HG03196 (cell line): ENCODE results near the gene CD80.
A peak's percentile ranks its signal among the peaks of the same experiment; 100 is the strongest.
"Not testable (repeated sequence)": the region's sequence is repeated elsewhere in the genome, so short reads cannot be mapped to it uniquely, and the experiment has no call there.

Source experiments
- ATAC-seq: cut with Tn5 transposase; IDR thresholded peaks from one replicate; pipeline ENCODE4 v1.9.1; 2021; ENCODE audit not compliant: unreplicated experiment

CD80 gene

GRCh38 chr3:119582178-119582577 is 22.8 kb upstream of the CD80 start:
- ATAC-seq, result no peak

GRCh38 chr3:119580067-119580760 is 20.8 kb upstream of the CD80 start:
- peak; percentile 66 for ATAC-seq

DNA sequence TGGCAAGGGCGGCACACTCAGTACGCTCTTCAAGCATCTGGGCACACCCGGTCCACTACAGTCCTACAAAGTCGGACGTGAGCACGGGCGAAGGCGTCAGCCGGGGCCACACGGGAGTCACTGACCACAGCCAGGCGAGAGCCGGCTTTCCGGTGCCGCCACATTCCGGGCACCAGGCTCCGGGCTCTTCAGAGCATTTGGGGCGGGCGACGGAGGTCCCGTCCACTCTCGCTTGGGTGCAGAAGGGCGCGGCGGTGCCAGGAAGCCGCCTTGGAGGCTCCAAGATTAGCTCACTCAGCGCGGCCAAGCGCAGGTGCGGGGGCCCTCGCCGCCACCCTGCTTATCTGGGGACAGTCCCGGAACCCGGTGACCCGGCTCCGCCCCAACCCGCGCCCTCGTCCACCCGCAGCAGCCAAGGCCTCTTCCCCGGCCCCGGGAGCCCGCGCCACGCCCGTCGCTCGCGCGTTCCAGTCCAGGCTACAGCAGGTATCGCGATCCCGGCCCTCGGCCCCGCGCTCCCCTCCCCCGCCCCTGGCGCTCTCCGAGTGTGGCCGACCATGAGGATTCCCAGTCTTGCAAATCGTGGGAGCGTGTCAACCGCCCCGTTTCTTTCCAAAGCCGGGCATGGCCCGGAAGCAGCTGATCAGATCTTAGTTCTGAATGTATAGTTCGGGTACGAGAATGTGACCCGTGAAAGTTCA is 20.1 kb upstream of the CD80 start, which contains the start of gene ADPRH:
ADPRH (plus strand) TSS at position 127 of the 701 bp plus-strand sequence. CDS start 2,678 bp downstream, outside the sequence.
- peak; percentile 58 for ATAC-seq

DNA sequence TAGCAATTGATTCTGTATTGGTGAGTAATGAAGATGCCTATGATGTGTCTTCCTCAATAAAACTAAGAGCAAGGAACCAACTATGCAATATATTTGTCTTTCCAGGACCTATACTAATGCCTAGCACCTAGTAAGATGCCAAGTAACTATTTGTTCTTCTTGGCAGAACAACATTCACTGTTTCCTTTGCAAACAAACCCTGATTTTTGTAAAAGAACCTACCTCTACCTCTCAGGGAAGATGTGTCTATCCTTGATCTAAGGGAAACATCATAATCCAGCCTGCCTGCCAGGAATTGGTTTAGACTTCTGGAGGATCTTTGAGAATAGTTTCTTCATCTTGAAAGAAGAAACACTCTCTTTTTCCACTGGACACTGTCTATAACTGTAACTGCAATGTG is 16.1 kb upstream of the CD80 start:
- ATAC-seq, result no peak

DNA sequence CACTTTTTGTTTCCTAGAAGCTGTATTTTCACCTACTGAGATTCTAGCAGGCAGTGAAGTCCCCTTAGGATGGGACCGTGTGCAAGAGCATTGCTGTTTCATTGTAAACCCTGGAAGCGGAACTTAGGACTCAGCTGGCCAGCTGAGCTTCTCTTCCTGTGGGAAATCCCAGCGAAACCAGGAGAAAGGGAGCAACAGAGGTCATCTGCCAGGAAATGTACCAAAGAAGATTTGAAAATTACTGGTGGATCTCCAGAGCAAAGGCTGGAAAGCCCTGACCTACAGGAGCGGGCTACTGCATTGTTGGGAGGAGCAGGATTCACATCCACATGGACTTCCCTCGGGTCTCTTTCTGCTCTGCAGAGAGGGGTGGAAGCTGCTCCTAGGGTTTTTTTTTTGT is 12.3 kb upstream of the CD80 start:
- ATAC-seq, result no peak

DNA sequence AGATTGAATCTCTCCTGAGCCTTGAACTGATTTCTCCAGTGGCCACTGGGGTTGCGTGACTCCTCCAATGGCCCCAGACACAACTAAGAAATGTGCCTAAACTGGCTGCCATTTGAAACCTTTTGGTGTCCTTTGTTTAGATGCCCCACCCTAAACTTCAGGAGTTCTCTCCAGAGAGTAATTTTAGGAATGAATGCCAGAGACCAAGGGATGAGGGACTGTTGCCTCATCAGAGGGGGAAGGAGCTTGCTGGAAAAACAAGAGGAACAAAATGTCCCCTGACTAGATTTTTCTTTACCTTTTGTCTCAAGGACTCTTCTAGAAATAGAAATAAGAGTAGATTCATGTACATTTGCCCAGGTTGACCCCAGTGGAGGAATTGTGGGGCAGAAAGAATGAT is 11.8 kb upstream of the CD80 start:
- ATAC-seq, result no peak

- ATAC-seq, result no peak
Measured at GRCh38 chr3:119570229-119570628, 10.8 kb upstream of the CD80 start.

GRCh38 chr3:119569156-119569555 is 9.7 kb upstream of the CD80 start:
- no peak for ATAC-seq

- ATAC-seq, result not testable (repeated sequence)
Measured at GRCh38 chr3:119563334-119563733, 3.9 kb upstream of the CD80 start.

DNA sequence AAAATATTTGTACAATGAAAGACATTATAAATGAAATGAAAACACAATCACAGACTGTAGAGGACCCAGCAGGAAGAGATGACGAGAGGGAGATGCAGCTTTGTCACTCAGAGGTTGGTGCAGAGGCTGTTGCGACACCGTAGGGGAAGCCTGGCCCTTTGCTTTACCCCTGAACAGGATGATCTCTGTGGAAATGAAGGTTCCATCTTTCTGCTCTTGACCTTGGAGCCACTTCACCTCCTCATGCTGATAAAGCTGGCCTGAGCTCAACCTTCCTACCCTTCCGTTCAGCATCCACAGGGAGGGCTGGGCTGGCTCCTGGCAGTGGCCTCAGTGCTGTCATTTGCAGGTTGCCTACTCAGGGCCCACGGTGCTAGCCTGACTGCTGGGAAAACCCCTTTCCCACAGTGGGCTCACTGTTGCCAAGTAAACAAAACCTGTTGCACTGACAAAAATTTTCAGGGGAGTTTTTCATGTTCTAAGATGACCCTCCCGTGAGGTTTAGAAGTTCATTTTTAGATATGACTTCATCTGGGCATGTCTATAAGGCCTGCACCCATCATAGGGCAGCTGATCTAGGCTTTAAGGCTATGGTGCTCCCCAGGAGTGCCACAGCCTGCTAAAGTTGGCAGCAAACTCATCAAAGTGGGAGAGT is 3.0 kb upstream of the CD80 start:
- ATAC-seq, result peak; percentile 86

DNA sequence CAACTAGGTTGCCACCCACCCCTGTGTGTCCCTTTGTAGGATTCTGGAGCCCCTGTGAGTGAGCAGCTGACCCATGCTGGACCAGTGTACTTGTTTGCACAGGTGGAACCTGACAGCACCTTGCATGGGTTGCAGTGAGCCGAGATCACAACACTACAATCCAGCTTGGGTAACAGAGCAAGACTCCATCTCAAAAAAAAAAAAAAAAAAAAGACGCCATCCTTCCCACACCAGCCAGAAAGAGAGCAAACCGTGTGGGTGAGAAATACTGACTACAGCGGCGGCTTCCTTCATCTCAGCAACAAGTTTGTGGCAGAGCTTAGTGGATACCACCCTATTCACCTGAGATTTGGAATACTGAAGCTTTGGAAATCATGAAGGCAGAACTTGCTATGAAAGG is 746 bp upstream of the CD80 start:
- no peak for ATAC-seq

GRCh38 chr3:119558626-119559317 is 642 bp downstream of the CD80 start:
- no peak for ATAC-seq

- ATAC-seq, result no peak
Measured at GRCh38 chr3:119557877-119558269, 1.5 kb downstream of the CD80 start.

GRCh38 chr3:119557192-119557876 is 2.1 kb downstream of the CD80 start:
- ATAC-seq, result no peak

- no peak for ATAC-seq
Measured at GRCh38 chr3:119555929-119556328, 3.5 kb downstream of the CD80 start.

- ATAC-seq, result no peak
Measured at GRCh38 chr3:119555309-119555735, 4.1 kb downstream of the CD80 start.

DNA sequence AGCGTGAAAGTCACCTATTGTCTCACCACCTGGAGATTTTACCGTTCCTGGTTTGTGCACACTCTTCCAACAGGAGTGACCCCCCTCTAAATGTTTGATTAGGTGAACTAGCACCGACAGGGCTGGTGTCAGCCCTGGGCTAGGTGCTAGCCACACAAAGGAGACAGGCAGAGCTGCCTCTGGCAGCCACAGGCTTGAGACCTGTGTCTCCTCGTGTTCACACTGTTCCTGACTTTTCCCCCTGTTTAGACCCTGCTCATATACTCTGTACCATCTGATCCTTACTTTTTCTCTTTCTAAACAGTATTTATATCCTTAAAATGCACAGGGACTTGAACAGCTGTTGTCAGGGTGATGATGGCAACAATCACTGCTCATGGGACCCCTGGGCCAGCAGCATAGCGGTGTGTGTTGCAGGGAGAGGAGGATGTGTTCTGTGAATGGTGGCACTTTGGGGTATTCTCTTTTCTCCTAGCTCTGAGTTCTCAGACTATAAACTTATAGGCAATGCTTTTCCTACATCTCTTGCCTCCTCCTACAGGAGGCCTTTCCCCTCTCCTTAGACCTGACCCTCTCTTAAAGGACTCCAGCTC is 5.5 kb downstream of the CD80 start:
- ATAC-seq, result no peak

- not testable (repeated sequence) for ATAC-seq
Measured at GRCh38 chr3:119552928-119553327, 6.5 kb downstream of the CD80 start.

GRCh38 chr3:119551598-119551997 is 7.8 kb downstream of the CD80 start:
- no peak for ATAC-seq

DNA sequence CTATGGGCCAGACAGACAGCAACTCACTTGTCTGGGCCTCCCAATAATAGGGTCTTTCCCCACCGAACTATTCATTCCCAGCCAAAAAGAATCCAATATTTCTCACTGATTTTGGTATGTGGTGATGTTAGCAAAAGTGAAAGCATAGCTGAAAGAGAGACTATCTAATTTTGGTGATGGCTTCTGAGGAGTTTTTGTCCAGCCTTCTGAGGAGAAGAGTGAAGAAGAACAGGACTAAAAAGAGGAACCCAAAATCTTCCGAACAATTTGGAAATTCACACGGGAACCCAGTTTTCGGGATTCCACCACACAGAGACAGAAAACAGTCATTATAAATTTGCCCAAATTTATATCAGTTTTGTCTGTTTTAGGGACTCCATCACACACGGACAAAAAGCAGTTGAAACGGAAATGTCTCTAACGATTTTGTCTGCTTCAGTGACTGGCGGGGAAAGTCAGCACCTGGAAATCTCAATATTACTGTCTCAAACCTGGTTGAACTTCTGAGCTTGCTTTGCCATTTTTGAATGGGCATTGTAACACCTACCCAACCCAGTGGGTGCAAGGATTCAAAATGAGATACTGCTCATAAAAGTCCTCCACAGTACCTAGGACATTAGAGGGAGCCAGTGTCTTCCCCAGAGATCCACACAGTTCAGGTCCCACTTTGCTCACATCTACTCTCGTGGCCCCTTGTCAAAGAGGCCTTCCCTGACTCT is 9.1 kb downstream of the CD80 start:
- ATAC-seq, result no peak
